AG04449 (cell line): Measurements from ENCODE around the gene ANKRD33B.

Source experiments
- CTCF ChIA-PET: fragments of 350-600 bp; formaldehyde crosslinking; extraction: SDS; loops from one replicate; lab custom pipeline; 2021; ENCODE audit warnings: antibody characterized with exemption; lab: Yijun Ruan, JAX
- POLR2A ChIA-PET: fragments of 400-600, 350-600 bp; formaldehyde crosslinking; extraction: SDS; loops from one replicate; lab custom pipeline; 2020; ENCODE audit warnings: antibody characterized with exemption, inconsistent platforms; lab: Yijun Ruan, JAX
- DNase-seq: peaks from one replicate; pipeline ENCODE4 v3.0.0-alpha.2; 2010; ENCODE audit warnings: low read depth, low spot score
- H3K4me3 ChIP-seq: 2 replicates; pipeline ENCODE4 v1.5.1; 2011; ENCODE audit warnings: low read depth, mild to moderate bottlenecking, control low read depth, low read length
- CTCF ChIP-seq: IDR thresholded peaks from one replicate; pipeline ENCODE4 v1.5.1; 2011; ENCODE audit warnings: mild to moderate bottlenecking, moderate library complexity, low read length, control low read depth, inconsistent platforms; ENCODE audit not compliant: insufficient read depth; ENCODE audit errors: missing control alignments

ANKRD33B gene

GRCh38 chr5:10578293-10578665, 14.4 kb downstream of the ANKRD33B start:
- POLR2A ChIA-PET, result no interaction called here
- CTCF ChIA-PET, result interaction anchor here (0.8 to 1.5 kb wide), 2 partner anchors 10 to 51 kb away, joined by 3 to 7 read pairs; no protein-coding TSS in a partner anchor
- H3K4me3 ChIP-seq, result no peak overlapping the region
- TF ChIP-seq CTCF, result no peak
- DNase-seq, result no peak

GRCh38 chr5:10578869-10579268, 15.0 kb downstream of the ANKRD33B start:
- TF ChIP-seq CTCF, result no peak
- ChIA-PET CTCF (interaction anchor here (1.5 kb wide), 1 partner anchor 10 kb away, joined by 7 read pairs; no protein-coding TSS in a partner anchor), POLR2A (no interaction called here)
- no peak overlapping the region for H3K4me3 ChIP-seq
- DNase-seq, result no peak

GRCh38 chr5:10579536-10580521, 16.0 kb downstream of the ANKRD33B start:
- ChIA-PET POLR2A (no interaction called here), CTCF (no interaction called here)
- H3K4me3 ChIP-seq, result no peak overlapping the region
- no peak for DNase-seq
- TF ChIP-seq CTCF, result no peak

GRCh38 chr5:10580531-10581423, 16.9 kb downstream of the ANKRD33B start:
- TF ChIP-seq CTCF, result no peak
- ChIA-PET CTCF (no interaction called here), POLR2A (no interaction called here)
- H3K4me3 ChIP-seq, result no peak overlapping the region
- DNase-seq, result no peak

GRCh38 chr5:10581424-10581748, 17.5 kb downstream of the ANKRD33B start:
- H3K4me3 ChIP-seq, result no peak overlapping the region
- TF ChIP-seq CTCF, result no peak
- ChIA-PET POLR2A (interaction anchor here (0.6 kb wide), 1 partner anchor 13 kb away, joined by 3 read pairs; no protein-coding TSS in a partner anchor), CTCF (interaction anchor here (1.0 kb wide), 1 partner anchor 12 kb away, joined by 5 read pairs; no protein-coding TSS in a partner anchor)
- DNase-seq, result no peak
